Stimulated activated CD8-positive, alpha-beta memory T cell treated with anti-CD3 and anti-CD28 coated beads, Interleukin-12 subunit alpha, Interleukin-12 subunit beta, amount 100 ng/mL, for 24 hours (primary cell): ENCODE measurements around the gene SLC35E1.
"Not testable (repeated sequence)": the region's sequence is repeated elsewhere in the genome, so short reads cannot be mapped to it uniquely, and the experiment has no call there.

Source experiments
- DNase-seq: peaks from one replicate; pipeline ENCODE4 v3.0.0-alpha.2; 2020; ENCODE audit errors: extremely low read depth

SLC35E1 gene

GRCh38 chr19:16581971-16582343, 9.7 kb upstream of the SLC35E1 start:
- no peak for DNase-seq

DNA sequence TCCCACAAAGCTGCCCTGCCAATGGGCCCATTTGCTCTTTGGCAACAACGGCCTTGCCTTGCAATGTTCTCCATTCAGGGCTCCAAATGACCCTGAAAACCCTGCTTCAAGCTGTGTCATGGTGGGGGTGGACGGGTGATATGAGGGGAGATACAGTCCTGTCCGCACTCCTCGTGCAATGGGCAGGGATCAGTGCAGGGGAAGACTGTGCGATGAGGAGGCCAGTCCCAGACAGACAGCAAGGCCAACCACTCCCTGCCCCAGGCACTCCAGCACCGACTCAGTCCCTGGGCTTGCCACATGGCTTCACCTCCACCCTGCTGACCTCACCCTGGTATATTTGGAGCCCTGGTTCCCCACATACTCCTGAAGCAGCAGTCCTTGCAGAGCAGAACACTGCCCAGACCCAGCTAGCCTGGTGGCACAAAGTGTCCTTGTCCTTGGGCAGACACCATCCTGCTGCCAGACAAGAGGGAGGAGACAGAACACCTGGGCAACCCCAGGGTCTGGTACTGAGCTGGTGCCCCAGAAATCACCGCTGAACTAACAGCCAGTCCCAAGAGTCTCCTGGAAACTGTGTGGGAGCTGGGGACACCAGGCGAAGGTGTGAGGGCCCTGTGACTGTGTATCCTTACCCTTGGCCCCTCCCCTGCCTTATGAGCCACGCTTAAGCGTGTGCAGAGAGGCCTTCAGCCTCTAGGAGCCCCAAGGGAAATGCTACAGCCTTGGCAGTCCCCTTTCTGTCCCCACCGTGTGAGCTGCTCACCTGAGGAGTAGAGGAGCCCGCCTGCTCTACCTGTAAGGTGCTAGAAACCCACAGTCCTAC, 9.1 kb upstream of the SLC35E1 start:
- DNase-seq = no peak

GRCh38 chr19:16579381-16579780, 7.2 kb upstream of the SLC35E1 start:
- no peak for DNase-seq

DNA sequence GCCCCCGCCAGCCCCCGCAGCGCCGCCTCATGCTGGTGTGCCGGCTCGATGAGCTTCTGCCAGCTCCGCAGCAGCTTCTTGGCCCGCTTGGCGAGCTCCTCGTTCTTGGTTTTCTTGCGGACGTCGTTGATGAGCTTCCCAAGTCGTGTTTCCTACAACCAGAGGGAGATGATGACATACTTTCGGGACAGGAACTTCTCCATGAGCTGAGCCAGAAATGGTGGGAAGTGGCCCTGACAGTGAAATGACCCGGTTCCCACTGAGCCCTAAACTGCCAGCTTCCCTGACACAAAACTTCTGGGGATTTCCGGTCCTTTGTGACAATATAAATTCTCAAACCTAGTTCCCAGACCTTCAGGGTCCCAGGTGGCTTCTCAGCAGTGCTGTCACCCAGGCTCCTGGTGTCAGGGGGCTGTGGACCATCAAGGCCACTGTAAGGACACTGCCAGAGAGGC, 5.3 kb upstream of the SLC35E1 start:
- no peak for DNase-seq

- no peak for DNase-seq
These were observed 4.7 kb upstream of the SLC35E1 start for GRCh38 chr19:16576690-16577530.

GRCh38 chr19:16575861-16576689, 3.9 kb upstream of the SLC35E1 start:
- DNase-seq = no peak

- DNase-seq = no peak
These were observed 3.1 kb upstream of the SLC35E1 start for GRCh38 chr19:16575282-16575681.

GRCh38 chr19:16573925-16574324, 1.7 kb upstream of the SLC35E1 start:
- DNase-seq = no peak

GRCh38 chr19:16573296-16573695, 1.1 kb upstream of the SLC35E1 start:
- DNase-seq = no peak

- no peak for DNase-seq
These were observed 338 bp downstream of the SLC35E1 start for GRCh38 chr19:16571822-16572331.

DNA sequence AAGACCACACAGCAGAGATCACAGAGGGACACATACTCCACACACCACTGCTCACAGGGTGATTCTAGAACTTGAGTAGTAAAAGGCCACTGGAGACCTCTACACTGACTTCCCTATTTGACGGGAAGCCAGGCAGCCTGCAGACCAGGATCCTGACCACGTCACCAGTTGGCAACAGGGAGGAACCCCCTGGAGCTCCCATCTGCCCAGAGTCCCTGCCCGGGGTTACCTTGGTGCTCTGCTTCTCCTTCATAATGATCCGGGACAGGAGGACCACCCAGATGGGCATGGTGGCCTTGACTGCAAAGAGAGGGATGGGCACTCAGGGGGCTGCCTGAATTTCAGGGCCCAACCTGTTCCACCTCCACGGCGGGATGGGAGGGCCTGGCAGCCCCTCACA, 932 bp downstream of the SLC35E1 start:
- DNase-seq = no peak

GRCh38 chr19:16569609-16570320, 2.5 kb downstream of the SLC35E1 start:
- no peak for DNase-seq

DNA sequence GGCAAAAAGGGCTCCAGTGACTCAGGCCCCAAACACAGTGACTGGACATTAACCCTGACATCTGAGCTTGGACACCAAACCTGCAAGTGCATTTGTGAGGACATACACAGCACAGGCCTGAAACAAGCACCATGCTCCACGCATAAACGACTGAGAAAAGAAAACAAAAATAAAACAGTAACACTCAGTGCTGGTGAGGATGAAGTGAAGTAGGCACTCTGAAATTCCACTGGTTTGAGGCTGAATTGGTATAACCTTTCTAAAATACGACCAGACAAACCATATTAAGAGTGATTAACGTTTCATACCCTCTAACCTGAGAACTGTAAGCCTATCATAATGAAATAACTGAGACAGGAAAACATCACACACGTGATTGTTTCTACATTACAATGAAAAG, 5.5 kb downstream of the SLC35E1 start:
- no peak for DNase-seq

- DNase-seq = no peak
These were observed 6.1 kb downstream of the SLC35E1 start for GRCh38 chr19:16566161-16566560.

- DNase-seq = no peak
These were observed 7.4 kb downstream of the SLC35E1 start for GRCh38 chr19:16564842-16565241.

- DNase-seq = no peak
These were observed 9.6 kb downstream of the SLC35E1 start for GRCh38 chr19:16562608-16563025.

DNA sequence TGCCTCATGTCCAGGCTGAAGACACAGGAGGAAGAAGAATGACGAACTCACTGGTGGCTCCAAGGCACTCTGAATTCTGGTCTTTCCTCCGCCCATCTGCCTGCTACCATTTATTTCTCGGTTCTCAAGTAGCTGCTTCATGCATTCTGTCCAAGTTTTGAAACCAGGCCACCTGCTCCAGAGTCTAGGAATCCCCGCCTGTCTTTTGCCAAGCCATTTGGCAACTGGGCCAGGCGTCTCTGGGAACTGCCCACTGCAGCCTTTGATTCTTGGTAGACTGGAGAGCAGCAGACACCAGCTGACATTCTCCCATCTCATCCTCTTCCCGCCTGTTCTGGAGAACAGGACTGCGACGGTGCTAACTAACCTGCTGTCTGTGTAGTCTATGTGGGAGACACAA, 10.8 kb downstream of the SLC35E1 start:
- no peak for DNase-seq

DNA sequence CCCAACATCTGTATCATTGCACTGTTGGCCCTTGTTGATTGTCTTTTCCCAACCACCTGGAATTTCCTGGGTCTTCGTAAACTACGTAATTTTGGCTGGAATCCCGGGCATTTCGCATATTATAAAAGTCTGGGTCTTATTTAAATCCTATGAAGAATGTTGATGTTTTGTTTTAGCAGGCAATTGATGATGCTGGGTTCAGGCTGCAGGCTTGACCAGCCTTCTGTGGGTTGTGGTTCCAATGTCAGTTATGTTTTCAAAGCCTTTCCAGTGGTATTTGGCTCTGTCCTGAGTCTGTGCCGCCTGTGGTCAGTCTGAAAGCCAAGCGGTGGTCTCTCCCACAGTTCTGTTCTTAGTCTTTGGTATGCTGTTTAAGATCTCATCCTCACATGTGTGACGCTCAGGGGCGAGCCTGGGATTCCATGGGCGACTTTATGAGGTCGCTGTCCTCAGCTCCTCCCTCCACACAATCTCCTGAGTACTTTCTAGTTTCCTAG, 12.4 kb downstream of the SLC35E1 start:
- no peak for DNase-seq

DNA sequence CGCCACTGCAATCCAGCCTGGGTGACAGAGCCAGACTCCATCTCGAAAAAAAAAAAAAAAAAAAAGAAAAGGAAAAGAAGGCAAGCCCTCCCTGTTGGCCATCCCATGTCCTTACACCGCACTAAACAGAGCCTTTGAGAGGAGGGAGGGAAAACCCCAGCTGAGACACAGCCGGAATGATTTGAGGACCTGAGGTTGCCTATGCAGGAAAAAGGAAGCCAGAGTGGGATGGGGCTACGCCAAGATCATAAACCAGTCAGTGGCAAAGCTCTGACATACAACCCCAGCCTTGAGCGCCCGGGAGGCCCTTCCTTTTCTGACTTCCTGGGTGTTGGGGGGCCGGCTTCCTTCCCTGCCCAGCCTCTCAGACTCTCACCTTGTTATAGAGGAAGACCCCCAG, 17.4 kb downstream of the SLC35E1 start:
- DNase-seq = no peak

DNA sequence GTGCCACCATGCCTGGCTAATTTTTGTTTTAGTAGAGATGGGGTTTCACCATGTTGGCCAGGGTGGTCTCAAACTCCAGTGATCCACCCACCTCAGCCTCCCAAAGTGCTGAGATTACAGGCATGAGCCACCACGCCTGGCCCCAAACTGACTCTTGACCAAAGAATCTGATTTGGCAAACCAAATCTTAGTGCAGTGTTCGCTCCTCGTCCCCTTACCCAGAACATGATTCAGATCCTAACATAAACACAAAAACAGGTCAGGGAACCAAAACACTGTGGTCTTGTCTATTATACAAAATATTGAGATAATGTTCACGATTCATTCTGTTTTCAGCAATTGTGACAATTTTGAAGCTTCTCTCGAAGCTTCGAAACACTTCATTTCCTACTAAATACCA, 20.3 kb downstream of the SLC35E1 start:
- DNase-seq = not testable (repeated sequence)

GRCh38 chr19:16548956-16549355, 23.3 kb downstream of the SLC35E1 start:
- no peak for DNase-seq
